CD8-positive, alpha-beta memory T cell (primary cell): ENCODE results near the gene LGALSL. TPM values are rescaled to one million over a fixed set of nuclear protein-coding genes. Genes with fewer than 3 reads are reported as not detected.
A peak's percentile ranks its signal among the peaks of the same experiment; 100 is the strongest.

Experiments used
- CTCF ChIA-PET: fragments of 350-600 bp; sonication (Branson Sonifier 250); formaldehyde crosslinking; loops from one replicate; lab custom pipeline; 2021; ENCODE audit warnings: antibody characterized with exemption; lab: Charles Lee
- POLR2A ChIA-PET: fragments of 350-600 bp; sonication (Branson Sonifier 250); formaldehyde crosslinking; loops from one replicate; lab custom pipeline; 2021; ENCODE audit warnings: antibody characterized with exemption; lab: Charles Lee
- DNase-seq, 5 donors: peaks; one replicate each; pipeline versions ENCODE4 v3.0.0 to v3.0.0-alpha.2; 2020 to 2022; ENCODE audit warnings: mixed read lengths in 1 of 5
- H3K27ac ChIP-seq: one replicate; pipeline ENCODE4 v1.7.0; 2013; ENCODE audit warnings: low read depth, mild to moderate bottlenecking, low read length, moderate library complexity
- H3K27me3 ChIP-seq: 2 replicates; pipeline ENCODE4 v1.7.0; 2013; ENCODE audit warnings: low read length, mild to moderate bottlenecking; ENCODE audit not compliant: insufficient read depth, poor library complexity, severe bottlenecking
- H3K36me3 ChIP-seq: 2 replicates; pipeline ENCODE4 v1.7.0; 2013; ENCODE audit warnings: mild to moderate bottlenecking, low read length, moderate library complexity; ENCODE audit not compliant: insufficient read depth
- H3K4me1 ChIP-seq: 2 replicates; pipeline ENCODE4 v1.7.0; 2013; ENCODE audit warnings: mild to moderate bottlenecking, low read length, moderate library complexity; ENCODE audit not compliant: insufficient read depth
- H3K4me3 ChIP-seq: 2 replicates; pipeline ENCODE4 v1.7.0; 2013; ENCODE audit warnings: mild to moderate bottlenecking, low read length
- H3K9me3 ChIP-seq: 2 replicates; pipeline ENCODE4 v1.7.0; 2013; ENCODE audit warnings: mild to moderate bottlenecking, low read length
- H3K27ac Mint-ChIP-seq, 8 donors: one replicate each; pipeline ENCODE4 v1.8.0; 2020 to 2021; ENCODE audit warnings: mixed read lengths in 8 of 8, mild to moderate bottlenecking in 6 of 8, inconsistent platforms in 3 of 8, moderate library complexity in 3 of 8
- H3K27me3 Mint-ChIP-seq, 2 donors: one replicate each; pipeline ENCODE4 v1.8.0; 2020 to 2021; ENCODE audit warnings: mixed read lengths in 2 of 2, mild to moderate bottlenecking in 1 of 2, moderate library complexity in 1 of 2
- H3K36me3 Mint-ChIP-seq, 3 donors: one replicate each; pipeline ENCODE4 v1.8.0; 2020 to 2021; ENCODE audit warnings: mixed read lengths in 3 of 3, inconsistent platforms in 1 of 3, mild to moderate bottlenecking in 1 of 3
- H3K4me1 Mint-ChIP-seq, 3 donors: one replicate each; pipeline ENCODE4 v1.8.0; 2020 to 2021; ENCODE audit warnings: mixed read lengths in 3 of 3, inconsistent platforms in 1 of 3, mild to moderate bottlenecking in 1 of 3
- H3K4me3 Mint-ChIP-seq, 7 donors: one replicate each; pipeline ENCODE4 v1.8.0; 2020 to 2021; ENCODE audit warnings: mixed read lengths in 7 of 7, mild to moderate bottlenecking in 6 of 7, moderate library complexity in 4 of 7, inconsistent platforms in 2 of 7
- H3K9me3 Mint-ChIP-seq, 5 donors: one replicate each; pipeline ENCODE4 v1.8.0; 2020 to 2022; ENCODE audit warnings: mixed read lengths in 5 of 5, mild to moderate bottlenecking in 3 of 5, moderate library complexity in 2 of 5, inconsistent platforms in 1 of 5
- polyA plus RNA-seq: library from polyadenylated mRNA; unstranded; fragments of 300-500 nt; fragmentation: Illumina TruSeq; gene quantifications from one replicate; pipeline ENCODE4 v1.2.3, GENCODE V29; 2021
- total RNA-seq, 2 experiments: library from RNA; stranded (reverse); gene quantifications; one replicate each; pipeline ENCODE4 v1.2.3, GENCODE V29; 2021

LGALSL gene
- total and polyA plus RNA-seq, 3 experiments from 2014 or later: 0.72 to 0.98 (median 0.84) TPM

- Histone ChIP-seq H3K36me3 (no peaks in the 10 kb centered on the region), H3K4me1 (no peaks in the 10 kb centered on the region), H3K27ac (no peak overlapping the region), H3K27me3 (no peaks in the 10 kb centered on the region), H3K9me3 (no peaks in the 10 kb centered on the region), H3K4me3 (no peak overlapping the region)
- ChIA-PET POLR2A (no interaction called here), CTCF (no interaction called here)
- Mint-ChIP-seq H3K27me3 (peaks cover 3 to 16% of the 10 kb centered on the region in 2 donors), H3K27ac (no peak overlapping the region), H3K36me3 (no peaks in the 10 kb centered on the region), H3K9me3 (no peaks in the 10 kb centered on the region), H3K4me3 (no peak overlapping the region), H3K4me1 (no peaks in the 10 kb centered on the region)
- no peak for DNase-seq
Observed at GRCh38 chr2:64461271-64462058, 7.5 kb downstream of the LGALSL start.

DNA sequence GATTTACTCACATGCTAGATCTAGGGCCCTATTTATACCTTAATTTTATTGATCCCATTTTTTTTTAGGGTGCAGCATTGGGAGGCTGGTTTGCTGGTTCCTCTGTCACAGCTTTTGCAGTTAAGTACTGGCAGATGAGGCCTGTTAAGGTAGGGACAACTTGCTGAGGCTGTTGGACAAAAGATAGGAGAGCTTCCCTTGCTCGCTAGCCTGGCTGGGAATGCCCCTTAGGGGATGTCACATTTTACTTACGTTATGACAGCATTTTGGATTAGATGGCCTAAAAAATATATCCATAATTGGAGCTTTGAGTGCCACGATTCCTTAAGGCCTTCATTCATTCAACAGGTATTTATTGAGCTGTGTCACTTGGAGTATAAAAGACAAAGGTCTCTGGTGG is 8.2 kb downstream of the LGALSL start:
- CTCF ChIA-PET: no interaction called here

GRCh38 chr2:64462940-64463700 is 9.2 kb downstream of the LGALSL start:
- no peaks in the 10 kb centered on the region for H3K4me1 ChIP-seq
- POLR2A ChIA-PET: interaction anchor here (0.6 kb wide), 1 partner anchor 48 kb away, joined by 3 read pairs; no protein-coding TSS in a partner anchor
- H3K27ac ChIP-seq: no peak overlapping the region
- no peak for DNase-seq
- peaks cover 0 to 2% of the 10 kb centered on the region in 2 donors for H3K27me3 Mint-ChIP-seq
- CTCF ChIA-PET: no interaction called here
- no peaks in the 10 kb centered on the region for H3K4me1 Mint-ChIP-seq
- H3K4me3 ChIP-seq: no peak overlapping the region
- H3K27me3 ChIP-seq: no peaks in the 10 kb centered on the region
- H3K36me3 ChIP-seq: no peaks in the 10 kb centered on the region
- no peaks in the 10 kb centered on the region for H3K9me3 Mint-ChIP-seq
- peak overlapping the region in 1 of 8 donors; percentile 27 for H3K27ac Mint-ChIP-seq
- H3K36me3 Mint-ChIP-seq: no peaks in the 10 kb centered on the region
- H3K9me3 ChIP-seq: no peaks in the 10 kb centered on the region
- no peak overlapping the region for H3K4me3 Mint-ChIP-seq

More for the DNA sequence above, 8.2 kb downstream of the LGALSL start:
- no peaks in the 10 kb centered on the region for H3K36me3 Mint-ChIP-seq
- H3K36me3 ChIP-seq: no peaks in the 10 kb centered on the region
- DNase-seq: no peak
- H3K9me3 Mint-ChIP-seq: no peaks in the 10 kb centered on the region
- peaks cover under 1 to 9% of the 10 kb centered on the region in 2 donors for H3K27me3 Mint-ChIP-seq
- H3K4me1 ChIP-seq: no peaks in the 10 kb centered on the region
- no peak overlapping the region for H3K4me3 Mint-ChIP-seq
- H3K27ac ChIP-seq: no peak overlapping the region
- H3K27ac Mint-ChIP-seq: no peak overlapping the region
- H3K9me3 ChIP-seq: no peaks in the 10 kb centered on the region
- H3K4me1 Mint-ChIP-seq: no peaks in the 10 kb centered on the region
- POLR2A ChIA-PET: interaction anchor here (0.6 kb wide), 1 partner anchor 47 kb away, joined by 3 read pairs; no protein-coding TSS in a partner anchor
- no peak overlapping the region for H3K4me3 ChIP-seq
- no peaks in the 10 kb centered on the region for H3K27me3 ChIP-seq

- no peaks in the 10 kb centered on the region for H3K9me3 ChIP-seq
- no peaks in the 10 kb centered on the region for H3K4me1 ChIP-seq
- H3K9me3 Mint-ChIP-seq: no peaks in the 10 kb centered on the region
- no peaks in the 10 kb centered on the region for H3K27me3 Mint-ChIP-seq
- H3K36me3 Mint-ChIP-seq: no peaks in the 10 kb centered on the region
- H3K4me3 ChIP-seq: no peak overlapping the region
- no peak overlapping the region for H3K27ac Mint-ChIP-seq
- no peak overlapping the region for H3K27ac ChIP-seq
- no peak overlapping the region for H3K4me3 Mint-ChIP-seq
- ChIA-PET POLR2A (no interaction called here), CTCF (interaction anchor here (1.8 kb wide), 1 partner anchor 24 kb away, joined by 7 read pairs; no protein-coding TSS in a partner anchor)
- H3K27me3 ChIP-seq: no peaks in the 10 kb centered on the region
- no peaks in the 10 kb centered on the region for H3K4me1 Mint-ChIP-seq
- no peak for DNase-seq
- H3K36me3 ChIP-seq: no peaks in the 10 kb centered on the region
Observed at GRCh38 chr2:64463781-64464180, 9.8 kb downstream of the LGALSL start.

- Mint-ChIP-seq H3K27ac (no peak overlapping the region), H3K4me1 (no peaks in the 10 kb centered on the region), H3K4me3 (no peak overlapping the region), H3K9me3 (no peaks in the 10 kb centered on the region), H3K27me3 (peaks cover 0 to 4% of the 10 kb centered on the region in 2 donors), H3K36me3 (no peaks in the 10 kb centered on the region)
- ChIA-PET POLR2A (no interaction called here), CTCF (no interaction called here)
- H3K36me3 ChIP-seq: no peaks in the 10 kb centered on the region
- no peaks in the 10 kb centered on the region for H3K27me3 ChIP-seq
- no peaks in the 10 kb centered on the region for H3K4me1 ChIP-seq
- no peak overlapping the region for H3K4me3 ChIP-seq
- no peaks in the 10 kb centered on the region for H3K9me3 ChIP-seq
- no peak for DNase-seq
- no peak overlapping the region for H3K27ac ChIP-seq
Observed at GRCh38 chr2:64466478-64467085, 12.6 kb downstream of the LGALSL start.

GRCh38 chr2:64467096-64467843 is 13.3 kb downstream of the LGALSL start:
- no peaks in the 10 kb centered on the region for H3K27me3 ChIP-seq
- POLR2A ChIA-PET: no interaction called here

GRCh38 chr2:64469261-64469660 is 15.3 kb downstream of the LGALSL start:
- Histone ChIP-seq H3K4me1 (no peaks in the 10 kb centered on the region), H3K4me3 (no peak overlapping the region), H3K27ac (no peak overlapping the region), H3K27me3 (no peaks in the 10 kb centered on the region), H3K36me3 (no peaks in the 10 kb centered on the region), H3K9me3 (no peaks in the 10 kb centered on the region)
- DNase-seq: no peak
- H3K27me3 Mint-ChIP-seq: peaks cover 0 to 4% of the 10 kb centered on the region in 2 donors
- H3K4me1 Mint-ChIP-seq: no peaks in the 10 kb centered on the region
- no peak overlapping the region for H3K27ac Mint-ChIP-seq
- H3K4me3 Mint-ChIP-seq: no peak overlapping the region
- POLR2A ChIA-PET: no interaction called here
- H3K36me3 Mint-ChIP-seq: no peaks in the 10 kb centered on the region
- no peaks in the 10 kb centered on the region for H3K9me3 Mint-ChIP-seq
- CTCF ChIA-PET: interaction anchor here (1.4 to 2.0 kb wide), 2 partner anchors 19 to 138 kb away, joined by 3 to 7 read pairs; no protein-coding TSS in a partner anchor

More at GRCh38 chr2:64467096-64467843, 13.3 kb downstream of the LGALSL start:
- Histone ChIP-seq H3K4me1 (no peaks in the 10 kb centered on the region), H3K36me3 (no peaks in the 10 kb centered on the region), H3K4me3 (no peak overlapping the region), H3K9me3 (no peaks in the 10 kb centered on the region), H3K27ac (no peak overlapping the region)
- H3K27ac Mint-ChIP-seq: no peak overlapping the region
- DNase-seq: no peak
- H3K4me3 Mint-ChIP-seq: no peak overlapping the region
- CTCF ChIA-PET: no interaction called here
- no peaks in the 10 kb centered on the region for H3K36me3 Mint-ChIP-seq
- H3K4me1 Mint-ChIP-seq: no peaks in the 10 kb centered on the region
- peaks cover 0 to 4% of the 10 kb centered on the region in 2 donors for H3K27me3 Mint-ChIP-seq
- no peaks in the 10 kb centered on the region for H3K9me3 Mint-ChIP-seq
